NCI-H2107 treated with DMSO at 0.1 percent for 48 hours (cell line): ENCODE data around the gene PRKD2.

Experiments used
- DNase-seq: peaks from one replicate; lab custom pipeline; 2025; ENCODE audit not compliant: unreplicated experiment; lab: John Stamatoyannopoulos, UW

Gene PRKD2

DNA sequence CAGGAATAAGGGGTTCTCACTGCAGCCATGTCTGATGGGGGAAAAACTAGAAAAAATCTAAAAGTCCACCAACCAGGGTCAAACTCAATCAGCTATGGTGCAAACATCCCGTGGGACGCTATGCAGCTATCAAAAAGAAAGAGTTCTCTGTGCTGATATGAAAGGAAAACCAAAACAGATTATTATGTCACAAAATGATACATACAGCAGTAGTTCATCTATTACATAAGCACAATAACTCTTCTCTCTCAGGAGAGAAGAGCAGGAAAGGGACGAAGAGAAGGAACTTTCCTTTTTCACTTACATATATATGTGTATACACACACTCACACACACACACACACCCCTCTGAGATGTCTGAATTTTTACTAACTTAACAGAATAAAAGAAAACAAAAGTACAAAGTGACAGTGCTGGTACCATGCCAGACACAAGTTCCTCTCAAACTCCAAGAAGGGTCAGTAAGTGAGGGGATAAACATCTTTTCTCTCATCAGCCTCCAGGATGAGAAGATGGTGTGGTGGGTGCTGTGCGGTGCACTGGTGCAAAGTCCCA, 26.1 kb upstream of the PRKD2 start:
- no peak for DNase-seq

DNA sequence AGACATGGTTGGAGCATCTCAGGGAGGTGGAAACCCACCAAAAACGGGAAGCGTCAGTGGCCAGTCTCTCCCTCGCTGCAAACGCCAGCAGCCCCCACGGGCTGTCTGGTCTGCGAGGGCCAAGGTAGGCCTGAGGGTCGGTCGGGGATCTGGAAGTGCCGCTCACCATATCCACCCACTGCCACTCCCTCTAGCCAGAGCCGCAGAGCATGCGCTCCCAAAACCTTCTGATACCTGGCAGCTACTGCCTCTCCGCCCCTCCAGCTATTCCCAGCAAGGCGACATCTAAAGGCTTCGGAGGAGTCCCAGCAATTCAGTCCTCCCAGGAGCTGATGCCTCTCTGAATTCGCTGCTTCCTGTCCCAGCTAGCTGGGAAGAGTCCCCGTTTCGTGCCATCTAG, 24.5 kb upstream of the PRKD2 start:
- no peak for DNase-seq

DNA sequence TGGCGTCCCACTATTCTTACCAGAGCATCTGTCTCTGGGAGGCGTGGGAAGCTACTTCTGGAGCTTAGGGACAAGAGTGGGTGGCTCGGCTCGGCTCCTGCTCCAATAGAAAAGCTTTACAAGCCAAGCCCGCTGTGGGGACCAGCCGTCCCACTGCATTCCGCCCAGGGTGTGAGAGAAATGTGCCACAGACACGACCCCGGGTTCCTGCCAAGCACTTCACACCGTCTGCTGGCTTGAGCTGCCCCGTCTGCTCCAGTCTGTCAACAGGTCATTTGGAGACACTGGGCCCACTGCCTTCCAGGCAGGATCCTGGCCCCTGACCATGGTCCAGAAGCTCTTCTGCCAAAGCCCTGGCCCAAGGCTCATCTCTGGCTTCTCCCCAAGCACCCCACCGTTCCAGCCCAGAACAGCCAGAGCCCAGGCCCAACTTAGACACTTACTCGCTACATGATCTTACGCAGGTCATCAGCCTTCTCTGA, 22.4 kb upstream of the PRKD2 start:
- DNase-seq = no peak

DNA sequence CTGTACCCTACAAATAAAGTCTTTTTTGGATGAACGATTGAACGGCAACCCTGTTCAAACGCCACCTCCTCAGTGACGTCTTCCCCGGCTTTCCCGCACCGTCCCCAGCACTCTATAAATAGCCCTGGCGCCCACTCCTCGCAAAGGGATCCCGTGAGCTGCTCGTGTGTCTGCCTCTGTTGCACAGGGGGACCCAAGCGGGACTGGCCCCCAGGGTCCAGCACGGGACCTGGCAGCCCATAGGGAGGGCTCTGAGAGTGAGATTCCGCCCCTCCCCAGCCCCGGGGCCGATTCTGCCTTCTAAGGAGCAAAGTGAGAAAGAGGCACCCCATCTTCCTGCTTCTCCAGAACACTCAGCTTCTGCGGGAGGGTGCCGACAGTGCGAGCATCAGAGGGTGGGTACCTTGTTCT, 20.9 kb upstream of the PRKD2 start:
- no peak for DNase-seq

DNA sequence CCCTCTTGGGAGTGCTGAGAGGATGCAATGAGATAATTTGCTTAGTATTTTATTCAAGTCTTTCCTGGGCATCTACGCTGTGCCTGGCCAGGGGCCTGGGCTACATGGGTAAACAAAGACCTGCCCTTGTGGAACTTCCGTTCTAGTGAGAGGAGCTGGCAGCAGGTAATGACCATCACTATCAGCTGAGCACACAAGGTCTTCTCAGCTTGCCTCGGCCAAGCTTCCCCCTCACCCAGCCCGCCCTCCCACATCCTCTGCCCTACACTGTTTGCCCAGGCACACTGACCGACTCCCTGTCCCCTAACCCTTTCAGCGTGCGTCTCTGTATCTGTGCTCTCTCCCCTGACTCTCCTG, 20.4 kb upstream of the PRKD2 start:
- no peak for DNase-seq

DNA sequence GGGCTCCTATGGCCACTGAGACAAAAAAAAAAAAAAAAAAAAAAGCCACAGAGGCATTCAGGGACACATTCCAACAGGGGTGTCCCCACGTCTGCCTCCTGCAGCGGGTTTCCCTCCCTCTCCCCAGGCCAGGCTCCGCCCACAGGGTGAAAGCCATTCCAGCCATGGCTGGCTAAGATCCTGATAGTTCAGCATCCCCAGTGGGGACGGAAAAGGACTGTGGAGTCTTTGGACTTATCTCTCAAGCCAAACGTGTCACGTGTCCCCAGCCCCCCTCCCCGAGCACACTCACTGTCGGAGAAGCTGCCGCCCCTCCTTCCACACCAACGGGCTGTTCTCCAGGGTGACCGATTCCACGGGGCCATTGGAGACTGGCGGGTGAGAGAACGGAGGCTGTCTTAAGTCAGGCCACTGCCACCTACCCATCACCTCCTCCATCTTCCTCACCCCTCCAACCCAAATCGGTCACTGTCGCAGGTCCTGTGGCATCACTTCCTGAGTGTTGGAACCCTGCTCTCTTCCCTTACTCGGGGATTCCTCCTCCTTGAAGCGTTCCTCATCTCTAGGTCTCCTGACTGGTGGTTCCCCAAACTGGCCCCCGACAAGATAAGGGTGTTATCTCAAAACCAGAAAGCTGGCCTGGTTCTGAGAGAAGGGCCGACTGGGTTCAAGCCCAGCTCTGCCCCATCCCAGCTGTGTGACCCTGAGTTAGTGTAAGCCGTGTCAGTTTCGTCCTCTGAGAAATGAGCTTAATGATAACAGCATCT, 19.8 kb upstream of the PRKD2 start:
- DNase-seq = no peak

DNA sequence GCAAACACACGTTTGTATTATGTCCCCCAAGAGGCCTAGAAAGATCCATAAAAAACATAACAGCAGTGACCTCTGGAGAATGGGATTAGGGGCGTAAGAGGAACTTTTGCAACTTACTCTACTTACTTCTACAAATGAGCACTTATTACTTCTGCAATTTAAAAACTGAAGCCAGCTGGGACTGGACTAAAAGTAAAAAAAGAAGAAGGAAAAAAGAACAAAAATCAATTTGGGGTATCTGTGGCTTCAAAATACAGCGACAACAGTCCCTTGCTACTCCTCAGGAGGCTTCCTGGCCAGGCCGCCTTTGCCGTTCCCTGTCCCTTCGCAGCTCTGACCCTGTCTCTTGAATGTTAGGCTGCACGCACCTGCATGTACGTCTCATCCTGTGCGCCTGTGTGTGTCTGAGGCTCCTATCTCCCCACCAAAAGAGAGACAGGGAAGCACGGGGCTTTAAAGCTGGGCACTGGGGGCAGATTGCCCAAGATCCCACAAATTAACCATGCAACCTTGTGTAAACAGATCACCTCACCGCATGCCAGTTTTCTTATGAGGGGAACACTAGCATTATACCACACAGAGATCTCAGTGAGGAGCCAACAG, 16.9 kb upstream of the PRKD2 start:
- DNase-seq = no peak

DNA sequence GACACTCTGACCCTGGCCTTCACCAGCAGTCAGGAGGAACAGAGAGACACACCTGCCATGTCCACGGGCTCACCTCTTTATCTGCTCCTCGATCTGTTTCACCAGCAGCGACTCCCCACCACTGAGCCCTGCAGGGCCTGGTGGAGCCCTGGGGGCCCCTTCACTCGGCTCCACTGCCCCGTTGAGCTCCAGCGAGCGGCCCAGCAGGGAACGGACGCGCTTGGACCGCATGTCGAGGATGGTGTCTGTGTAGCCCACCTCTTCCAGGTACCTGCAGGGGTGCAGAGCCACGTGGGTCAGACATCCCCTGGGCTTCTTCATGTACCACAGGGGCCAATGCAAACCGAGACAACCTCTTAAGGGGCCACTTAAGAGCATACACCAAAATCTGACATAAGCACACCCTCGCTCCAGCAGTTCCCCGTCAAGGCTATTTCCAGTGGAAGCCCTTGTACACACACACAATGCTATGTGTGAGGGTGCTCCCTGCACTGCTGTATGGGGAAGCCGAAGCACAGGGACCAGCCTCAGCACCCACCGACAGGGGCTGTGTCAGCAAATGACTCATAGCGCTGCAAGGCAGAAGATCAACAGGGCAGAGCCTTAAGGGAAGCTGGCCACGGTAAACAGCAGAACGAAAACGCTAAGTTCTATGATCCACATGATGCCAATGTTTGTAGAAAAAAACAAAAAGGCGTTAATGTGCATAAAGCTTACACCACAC, 16.2 kb upstream of the PRKD2 start:
- no peak for DNase-seq

DNA sequence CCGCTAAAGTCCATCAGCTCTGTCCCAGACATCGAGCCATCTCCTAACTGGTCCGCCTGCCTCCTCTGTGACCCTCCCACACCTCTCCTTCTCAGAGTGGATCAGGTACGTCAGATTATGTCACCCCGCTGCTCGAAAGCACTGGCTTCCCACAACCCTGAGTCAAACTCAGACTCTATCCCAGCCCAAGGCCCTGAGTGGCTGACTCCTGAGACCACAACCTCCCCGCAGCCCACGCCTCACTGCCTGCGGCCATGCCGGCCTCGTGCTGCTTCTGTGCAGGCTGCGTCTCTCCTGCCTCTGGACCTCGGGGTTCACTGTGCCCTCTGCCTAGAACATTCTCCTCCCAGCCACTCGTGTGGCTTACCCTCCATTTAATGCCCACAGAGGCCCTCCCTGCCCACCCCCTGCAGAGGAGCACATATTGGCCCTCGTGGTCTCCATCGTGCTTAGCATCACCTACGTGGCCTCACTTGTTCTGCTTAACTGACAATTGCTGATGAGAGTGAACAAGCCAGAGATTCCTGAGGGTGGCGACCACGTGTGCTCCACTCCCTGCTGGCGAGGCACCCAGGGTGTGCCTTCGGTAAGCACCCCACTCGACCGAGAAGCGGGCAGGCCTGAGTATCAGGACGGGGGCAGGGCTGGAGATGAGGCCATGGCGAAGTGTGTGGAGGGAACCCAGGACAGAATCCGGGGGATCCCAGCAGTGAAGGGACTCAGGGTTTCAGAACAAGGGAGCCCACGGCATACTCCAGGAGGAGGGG, 15.4 kb upstream of the PRKD2 start:
- DNase-seq = no peak

DNA sequence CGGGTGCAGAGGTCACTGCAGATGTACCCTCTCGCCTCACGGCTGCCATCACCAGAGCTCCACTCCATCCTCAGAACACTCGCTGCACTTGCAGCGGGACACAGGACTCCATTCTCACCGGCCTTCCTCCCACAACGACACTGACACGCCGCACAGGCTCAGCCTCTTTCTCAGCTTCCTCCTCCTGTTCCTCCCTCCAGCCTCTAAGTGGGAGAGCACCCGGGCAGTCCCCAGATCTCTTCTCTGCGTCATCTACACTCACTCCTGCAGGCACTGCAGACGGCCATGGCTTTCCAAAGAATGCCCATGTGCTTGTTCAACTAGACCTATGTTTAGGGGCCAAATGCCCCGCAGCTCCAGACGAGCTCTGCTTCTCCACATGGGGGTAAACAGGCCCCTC, 14.7 kb upstream of the PRKD2 start:
- no peak for DNase-seq

DNA sequence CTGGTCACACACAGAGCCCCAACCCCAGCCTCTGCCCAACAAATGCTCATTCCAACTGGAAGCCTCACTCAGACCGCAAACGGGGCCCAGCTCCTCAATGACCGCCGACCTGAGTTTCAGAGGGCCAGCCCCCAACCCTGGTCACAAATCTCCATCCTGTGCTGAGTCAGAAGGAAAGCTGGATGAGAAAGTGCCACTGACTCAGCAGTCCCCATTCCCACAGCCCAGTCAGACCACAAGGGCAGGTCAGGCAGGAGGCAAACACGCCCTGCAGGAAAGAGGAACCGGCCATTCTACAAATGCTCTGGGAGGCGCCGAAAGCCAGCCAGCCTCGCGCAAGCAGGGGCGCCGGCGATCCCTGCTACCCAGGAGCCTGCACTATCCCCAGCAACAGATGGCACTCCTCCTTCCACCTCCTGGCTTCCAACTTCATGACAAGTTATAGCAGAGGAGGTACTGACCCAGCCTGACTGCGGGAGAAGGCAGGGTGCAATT, 14.1 kb upstream of the PRKD2 start:
- DNase-seq = no peak

DNA sequence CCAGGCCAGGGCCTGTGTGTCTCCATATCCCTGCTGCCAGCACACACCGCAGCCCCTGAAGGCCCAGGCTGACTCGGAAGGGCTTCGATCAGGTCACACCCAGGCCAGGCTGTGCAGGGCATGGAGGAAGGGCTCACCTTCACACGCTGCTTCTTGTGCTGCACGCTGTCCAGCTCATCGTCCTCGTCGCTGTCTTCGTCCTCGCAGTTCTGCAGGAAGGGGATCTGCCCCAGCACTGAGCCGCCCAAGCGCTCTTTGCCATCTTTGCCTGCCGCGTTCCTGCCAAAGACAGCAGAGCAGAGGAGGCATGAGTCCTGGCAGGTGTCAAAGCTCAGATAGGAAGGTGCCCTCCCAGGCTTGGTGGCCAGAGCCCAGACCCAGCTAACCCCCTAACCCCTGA, 13.7 kb upstream of the PRKD2 start:
- no peak for DNase-seq

DNA sequence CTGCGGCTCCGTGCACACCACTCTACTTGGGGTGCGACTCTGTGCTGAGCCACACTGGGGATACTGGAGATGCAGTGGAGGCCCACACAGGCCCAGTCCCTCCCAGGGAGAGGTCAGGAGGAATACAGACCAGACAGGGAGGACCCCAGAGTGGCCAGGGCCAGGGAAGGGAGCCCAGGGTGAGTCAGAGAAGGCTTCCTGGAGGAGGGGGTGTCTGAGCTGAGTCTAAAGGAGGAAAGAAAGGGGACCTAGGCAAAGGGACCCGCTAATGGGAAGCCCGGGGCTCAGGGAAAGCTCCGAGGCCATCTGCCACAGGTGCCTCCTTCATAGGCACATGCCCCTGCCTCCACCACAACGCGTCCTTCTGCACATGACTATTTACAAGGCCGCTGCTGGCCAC, 13.3 kb upstream of the PRKD2 start:
- DNase-seq = no peak

DNA sequence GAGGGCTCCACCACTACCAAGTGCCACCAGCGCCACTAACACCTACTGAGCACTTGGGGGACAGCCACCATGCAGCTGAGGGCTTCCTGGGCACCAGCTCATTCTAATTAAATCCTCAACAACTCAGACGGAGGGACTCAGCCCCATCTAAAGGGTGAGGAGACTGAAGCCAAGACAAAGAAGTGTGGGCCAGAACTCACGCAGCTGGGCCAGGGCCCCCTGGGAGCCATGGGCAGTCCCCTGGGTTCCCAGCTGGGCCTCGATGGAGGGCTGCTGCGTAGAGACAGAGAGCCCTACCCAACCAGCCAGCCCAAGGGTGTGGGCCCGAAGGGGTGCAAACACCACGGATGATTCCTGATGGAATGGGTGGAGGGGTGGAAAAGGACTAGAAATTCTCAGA, 12.8 kb upstream of the PRKD2 start:
- DNase-seq = no peak

DNA sequence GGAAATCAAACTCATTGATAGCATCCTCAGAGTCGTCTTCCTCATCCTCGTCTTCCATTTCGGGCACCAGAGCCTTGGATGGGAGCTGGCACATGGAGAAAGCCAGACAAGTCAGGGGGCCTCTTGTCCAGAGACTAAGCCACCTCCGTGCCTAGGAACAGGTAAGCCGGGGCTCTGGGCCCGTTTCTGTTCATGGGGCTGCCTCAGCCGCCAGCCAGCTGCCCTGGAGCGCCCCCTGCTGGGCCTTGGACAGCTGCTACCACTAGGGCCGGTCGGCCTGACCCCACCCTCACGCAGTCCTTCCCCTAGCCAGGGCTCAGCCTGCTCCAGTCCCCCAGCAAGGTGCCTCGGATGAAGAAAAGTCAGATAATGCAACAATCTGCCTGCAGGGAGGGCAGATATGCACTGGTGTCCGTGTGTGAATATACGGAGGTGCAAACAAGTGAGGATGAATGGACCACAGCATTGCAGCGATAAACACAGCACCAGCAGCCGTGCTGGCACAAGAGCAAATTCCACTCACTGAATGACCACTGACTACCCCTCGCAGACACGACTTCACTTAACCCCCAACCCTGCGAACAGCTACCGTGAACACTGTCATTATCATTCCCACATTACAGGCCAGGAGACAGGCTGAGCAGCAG, 11.9 kb upstream of the PRKD2 start:
- no peak for DNase-seq

DNA sequence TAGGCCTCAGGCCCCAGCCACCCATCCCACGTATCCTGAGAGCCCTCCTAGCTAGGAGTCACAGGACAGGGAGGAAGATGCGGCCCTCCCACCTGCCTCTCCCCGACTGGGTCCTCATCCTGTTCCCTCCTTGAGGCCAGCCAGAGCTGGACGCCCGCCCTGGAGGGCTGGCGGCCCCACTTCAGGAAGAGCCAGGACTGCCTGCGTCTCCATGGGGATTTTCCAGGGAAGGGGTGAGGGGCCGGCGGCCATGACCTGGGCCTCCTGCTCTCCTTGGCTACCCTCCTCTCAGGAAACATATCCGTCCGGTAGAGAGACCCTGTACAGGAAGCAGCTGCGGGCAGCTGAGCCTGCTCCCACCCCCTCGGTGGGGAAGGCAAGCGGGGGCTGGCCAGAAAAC, 11.3 kb upstream of the PRKD2 start:
- DNase-seq = no peak

DNA sequence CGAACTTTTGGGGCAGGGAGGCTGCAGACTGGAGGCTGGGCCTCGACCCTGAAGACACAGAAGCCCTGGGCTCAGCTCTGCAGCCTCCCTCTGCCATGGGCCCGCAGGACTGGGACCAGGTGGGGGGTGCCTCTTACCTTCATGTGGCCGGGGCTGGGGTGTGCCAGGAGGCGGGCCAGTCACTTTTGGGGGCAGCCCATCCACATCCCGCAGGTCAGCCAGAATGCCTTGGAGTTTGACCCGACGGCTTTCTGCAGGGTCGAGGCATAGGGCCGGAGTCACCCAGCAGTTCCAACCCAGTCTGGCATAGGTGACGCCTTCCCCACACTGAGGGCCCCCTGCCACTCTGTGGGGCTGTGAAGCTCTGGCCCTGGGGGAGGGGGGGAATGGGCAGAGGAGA, 10.8 kb upstream of the PRKD2 start:
- no peak for DNase-seq

DNA sequence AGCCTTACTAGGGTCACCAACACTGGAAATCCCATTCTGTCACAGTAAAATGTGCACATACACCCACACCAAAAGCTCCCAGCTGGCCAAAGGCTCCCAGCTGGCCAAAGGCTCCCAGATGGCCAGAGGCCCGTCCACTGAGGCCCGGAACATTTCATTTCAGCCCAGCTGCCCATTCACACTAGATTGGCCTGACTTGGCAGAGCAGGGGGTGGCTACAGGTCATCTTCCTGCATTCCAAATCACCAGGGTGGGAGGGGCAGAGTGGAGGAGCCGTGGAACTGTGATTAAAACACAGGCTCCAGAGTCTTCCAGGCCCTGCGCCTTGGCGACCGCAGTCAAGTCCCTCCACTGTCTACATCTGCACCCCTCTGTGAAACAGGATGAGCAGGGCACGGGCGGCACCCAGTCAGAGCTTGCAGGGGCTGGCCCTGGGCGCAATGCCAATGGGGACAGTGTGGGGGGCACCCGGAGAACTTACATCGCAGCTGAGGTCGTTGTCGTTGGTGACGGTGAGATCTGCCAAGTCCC, 10.1 kb upstream of the PRKD2 start:
- DNase-seq = no peak

DNA sequence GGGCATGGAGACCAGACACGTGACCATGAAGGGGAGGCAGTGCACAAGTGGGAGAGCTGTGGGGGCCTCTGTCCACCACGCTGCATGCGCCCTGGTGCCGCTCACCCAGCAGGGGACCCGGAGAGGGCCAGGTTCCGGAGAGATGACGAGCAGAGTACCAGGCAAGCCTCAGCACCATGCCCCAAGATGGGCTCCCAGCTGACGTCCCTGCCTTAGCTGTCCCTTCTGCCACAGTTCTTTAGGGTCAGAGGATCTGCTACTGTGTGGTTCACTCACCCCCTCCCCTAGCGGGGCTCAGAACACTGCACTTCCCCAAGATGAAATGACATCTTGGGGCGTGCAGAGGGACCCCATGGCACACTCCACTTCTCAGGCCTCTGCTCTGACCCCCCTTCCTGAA, 9.6 kb upstream of the PRKD2 start:
- no peak for DNase-seq

DNA sequence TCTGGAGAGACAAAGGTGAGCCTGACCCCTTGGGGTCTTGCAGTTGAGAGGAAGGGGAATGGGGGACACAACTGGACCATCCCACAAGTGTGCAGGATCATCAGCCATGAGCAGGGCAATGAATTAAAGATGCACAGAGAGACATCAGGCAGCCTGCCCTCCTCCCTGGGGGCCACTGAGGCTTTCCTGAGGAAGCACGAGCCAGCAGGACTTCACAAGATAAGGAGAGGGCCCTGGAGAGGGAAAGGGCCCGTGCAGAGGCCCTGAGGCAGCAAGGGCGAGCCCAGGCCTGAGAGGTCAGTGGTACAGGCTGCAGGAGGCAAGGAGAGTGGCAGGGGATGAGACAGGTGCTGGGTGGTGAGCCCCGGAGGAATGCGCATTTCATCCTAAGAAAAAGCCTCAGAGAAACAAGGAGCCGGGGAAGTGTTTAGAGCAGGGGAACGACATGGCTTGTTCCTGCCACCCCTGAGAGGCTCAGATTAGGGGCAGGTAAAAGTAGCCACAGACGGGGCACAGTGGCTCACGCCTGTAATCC, 9.0 kb upstream of the PRKD2 start:
- DNase-seq = no peak
